Measurements from ENCODE around the gene DUSP16. TPM values are rescaled to one million over a fixed set of nuclear protein-coding genes. Genes with fewer than 3 reads are reported as not detected.

DUSP16 gene
- polyA plus RNA-seq, 2 donors: 6.3 to 9.2 TPM

DNA sequence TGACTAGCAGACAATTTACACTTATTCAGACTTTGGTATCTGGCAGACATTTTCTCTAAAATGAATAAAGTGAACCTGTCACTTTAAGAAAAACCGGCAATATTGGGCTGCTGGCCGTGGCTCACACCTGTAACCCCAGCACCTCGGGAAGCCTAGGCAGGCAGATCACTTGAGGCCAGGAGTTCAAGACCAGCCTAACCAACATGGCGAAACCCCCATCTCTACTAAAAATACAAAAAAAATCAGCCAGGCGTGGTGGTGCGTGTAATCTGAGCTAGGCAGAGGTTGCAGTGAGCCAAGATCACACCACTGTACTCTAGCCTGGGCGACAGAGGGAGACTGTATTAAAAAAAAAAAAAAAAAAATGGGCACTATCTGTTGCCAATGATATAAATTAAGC, 11.5 kb downstream of the DUSP16 start:
- Histone ChIP-seq H3K27ac (ENCODE audit: low read depth in 2 of 2, low read length in 1 of 2) (no peak overlapping the region), H3K9me3 (ENCODE audit: control insufficient read depth in 2 of 2, insufficient read depth in 1 of 2, low read depth in 1 of 2, low read length in 1 of 2) (no peaks in the 10 kb centered on the region), H3K27me3 (ENCODE audit: control insufficient read depth in 1 of 2, insufficient read depth in 2 of 2, low read length in 2 of 2) (no peaks in the 10 kb centered on the region), H3K4me3 (ENCODE audit: low read depth in 1 of 2, low read length in 2 of 2) (no peak overlapping the region), H3K4me1 (ENCODE audit: control insufficient read depth in 2 of 2, insufficient read depth in 2 of 2, low read length in 1 of 2) (no peaks in the 10 kb centered on the region), H3K36me3 (ENCODE audit: control insufficient read depth in 2 of 2, insufficient read depth in 2 of 2, low read length in 1 of 2) (no peaks in the 10 kb centered on the region)
- WGBS, 2 donors: 69 to 71% methylated on average over 7 of the region's 7 CpGs

DNA sequence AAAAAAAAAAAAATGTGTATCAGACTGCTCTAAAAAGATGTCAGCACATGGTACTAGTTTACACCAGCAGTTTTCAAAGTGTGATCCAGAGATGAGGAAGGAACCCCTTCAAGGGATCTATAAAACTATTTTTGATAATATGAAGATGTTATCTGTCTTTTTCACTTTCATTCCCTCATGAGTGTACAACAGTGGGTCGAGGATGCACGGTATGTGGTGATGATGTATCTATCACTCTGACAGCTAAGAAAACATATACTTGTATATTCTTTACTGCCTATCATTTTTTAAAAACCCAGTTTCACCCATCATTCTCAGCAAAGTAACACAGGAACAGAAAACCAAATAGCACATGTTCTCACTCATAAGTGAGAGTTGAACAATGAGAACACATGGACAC, 12.4 kb downstream of the DUSP16 start:
- H3K4me3 ChIP-seq (ENCODE audit: low read depth in 1 of 2, low read length in 2 of 2): no peak overlapping the region
- 86% methylated on average over 2 of the region's 2 CpGs for WGBS, 2 donors
- H3K27me3 ChIP-seq (ENCODE audit: control insufficient read depth in 1 of 2, insufficient read depth in 2 of 2, low read length in 2 of 2): no peaks in the 10 kb centered on the region
- no peaks in the 10 kb centered on the region for H3K9me3 ChIP-seq (ENCODE audit: control insufficient read depth in 2 of 2, insufficient read depth in 1 of 2, low read depth in 1 of 2, low read length in 1 of 2)
- H3K4me1 ChIP-seq (ENCODE audit: control insufficient read depth in 2 of 2, insufficient read depth in 2 of 2, low read length in 1 of 2): no peaks in the 10 kb centered on the region
- no peak overlapping the region for H3K27ac ChIP-seq (ENCODE audit: low read depth in 2 of 2, low read length in 1 of 2)
- H3K36me3 ChIP-seq (ENCODE audit: control insufficient read depth in 2 of 2, insufficient read depth in 2 of 2, low read length in 1 of 2): no peaks in the 10 kb centered on the region

DNA sequence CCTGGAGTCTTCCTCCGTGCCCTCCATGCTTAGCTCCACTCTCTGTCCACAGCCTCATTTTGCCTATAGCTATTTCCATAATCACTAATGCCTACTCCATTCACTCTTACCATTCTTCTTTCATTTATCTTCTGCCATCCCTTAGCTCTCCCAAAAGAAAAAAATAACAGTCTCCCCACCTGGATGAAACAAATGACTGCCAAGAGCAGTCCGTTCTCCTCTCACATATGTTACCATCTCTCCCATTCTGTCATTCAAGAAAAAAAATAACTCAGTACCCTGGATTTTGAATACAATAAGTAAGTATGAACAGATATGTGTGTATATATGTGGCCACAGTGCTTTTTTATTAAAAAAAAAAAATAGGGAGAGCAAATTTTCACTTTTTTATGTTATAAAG, 13.2 kb downstream of the DUSP16 start:
- H3K4me1 ChIP-seq (ENCODE audit: control insufficient read depth in 2 of 2, insufficient read depth in 2 of 2, low read length in 1 of 2): no peaks in the 10 kb centered on the region
- 94 to 95% methylated on average over 2 of the region's 2 CpGs for WGBS, 2 donors
- H3K36me3 ChIP-seq (ENCODE audit: control insufficient read depth in 2 of 2, insufficient read depth in 2 of 2, low read length in 1 of 2): no peaks in the 10 kb centered on the region
- H3K9me3 ChIP-seq (ENCODE audit: control insufficient read depth in 2 of 2, insufficient read depth in 1 of 2, low read depth in 1 of 2, low read length in 1 of 2): no peaks in the 10 kb centered on the region
- H3K4me3 ChIP-seq (ENCODE audit: low read depth in 1 of 2, low read length in 2 of 2): no peak overlapping the region
- no peaks in the 10 kb centered on the region for H3K27me3 ChIP-seq (ENCODE audit: control insufficient read depth in 1 of 2, insufficient read depth in 2 of 2, low read length in 2 of 2)
- H3K27ac ChIP-seq (ENCODE audit: low read depth in 2 of 2, low read length in 1 of 2): no peak overlapping the region

DNA sequence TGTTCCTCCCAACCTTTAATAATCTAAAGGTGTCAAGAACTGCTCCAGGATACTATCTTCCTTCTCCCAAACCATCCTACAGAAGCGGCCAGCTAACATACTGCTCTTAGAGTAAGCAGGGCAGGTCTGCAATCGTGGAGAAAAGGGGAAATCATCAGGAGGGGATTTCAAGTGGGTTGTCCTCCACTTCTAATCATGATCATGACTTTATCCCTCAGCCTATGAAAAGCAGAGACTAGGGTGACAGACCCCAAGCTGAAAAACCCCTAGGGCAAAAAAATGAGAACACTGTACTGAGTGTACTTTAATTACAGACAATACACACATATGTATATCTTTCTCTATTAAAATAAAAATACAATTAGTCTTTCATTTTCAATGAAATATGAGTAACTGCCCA, 13.9 kb downstream of the DUSP16 start:
- no peaks in the 10 kb centered on the region for H3K27me3 ChIP-seq (ENCODE audit: control insufficient read depth in 1 of 2, insufficient read depth in 2 of 2, low read length in 2 of 2)
- H3K36me3 ChIP-seq (ENCODE audit: control insufficient read depth in 2 of 2, insufficient read depth in 2 of 2, low read length in 1 of 2): no peaks in the 10 kb centered on the region
- H3K4me1 ChIP-seq (ENCODE audit: control insufficient read depth in 2 of 2, insufficient read depth in 2 of 2, low read length in 1 of 2): no peaks in the 10 kb centered on the region
- H3K9me3 ChIP-seq (ENCODE audit: control insufficient read depth in 2 of 2, insufficient read depth in 1 of 2, low read depth in 1 of 2, low read length in 1 of 2): no peaks in the 10 kb centered on the region
- no peak overlapping the region for H3K4me3 ChIP-seq (ENCODE audit: low read depth in 1 of 2, low read length in 2 of 2)
- WGBS, 2 donors: 76 to 81% methylated on average over 2 of the region's 2 CpGs
- no peak overlapping the region for H3K27ac ChIP-seq (ENCODE audit: low read depth in 2 of 2, low read length in 1 of 2)

DNA sequence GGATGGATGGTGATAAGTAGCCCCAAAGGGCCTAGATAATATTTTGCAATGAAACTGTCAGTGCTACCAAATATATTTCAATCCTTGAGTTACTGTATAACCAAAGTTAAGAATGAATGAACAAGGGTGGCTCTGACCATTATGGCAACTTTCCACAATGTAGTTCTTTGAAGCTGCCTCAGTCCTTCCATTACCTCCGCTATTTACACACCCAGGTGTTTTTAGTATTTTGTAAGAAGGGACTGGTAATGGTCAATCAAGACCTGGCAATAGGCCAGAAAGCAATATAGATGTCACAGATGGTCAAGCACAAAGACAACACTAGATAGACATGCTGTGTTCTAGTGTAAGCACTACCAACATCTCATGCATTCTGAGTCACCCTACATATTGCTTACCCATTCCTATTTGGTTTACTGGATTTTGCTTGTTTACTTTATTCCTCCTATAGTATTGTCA, 16.3 kb downstream of the DUSP16 start:
- Histone ChIP-seq H3K9me3 (ENCODE audit: control insufficient read depth in 2 of 2, insufficient read depth in 1 of 2, low read depth in 1 of 2, low read length in 1 of 2) (no peaks in the 10 kb centered on the region), H3K27me3 (ENCODE audit: control insufficient read depth in 1 of 2, insufficient read depth in 2 of 2, low read length in 2 of 2) (no peaks in the 10 kb centered on the region), H3K4me1 (ENCODE audit: control insufficient read depth in 2 of 2, insufficient read depth in 2 of 2, low read length in 1 of 2) (no peaks in the 10 kb centered on the region), H3K36me3 (ENCODE audit: control insufficient read depth in 2 of 2, insufficient read depth in 2 of 2, low read length in 1 of 2) (no peaks in the 10 kb centered on the region), H3K27ac (ENCODE audit: low read depth in 2 of 2, low read length in 1 of 2) (no peak overlapping the region), H3K4me3 (ENCODE audit: low read depth in 1 of 2, low read length in 2 of 2) (no peak overlapping the region)
- 86 to 97% methylated on average over 1 of the region's 1 CpG for WGBS, 2 donors

GRCh38 chr12:12543959-12544358, 18.7 kb downstream of the DUSP16 start:
- WGBS, 2 donors: 88 to 91% methylated on average over 2 of the region's 2 CpGs
- Histone ChIP-seq H3K36me3 (ENCODE audit: control insufficient read depth in 2 of 2, insufficient read depth in 2 of 2, low read length in 1 of 2) (no peaks in the 10 kb centered on the region), H3K27me3 (ENCODE audit: control insufficient read depth in 1 of 2, insufficient read depth in 2 of 2, low read length in 2 of 2) (no peaks in the 10 kb centered on the region), H3K4me1 (ENCODE audit: control insufficient read depth in 2 of 2, insufficient read depth in 2 of 2, low read length in 1 of 2) (peaks cover 0 to 2% of the 10 kb centered on the region in 2 donors), H3K9me3 (ENCODE audit: control insufficient read depth in 2 of 2, insufficient read depth in 1 of 2, low read depth in 1 of 2, low read length in 1 of 2) (no peaks in the 10 kb centered on the region), H3K4me3 (ENCODE audit: low read depth in 1 of 2, low read length in 2 of 2) (no peak overlapping the region), H3K27ac (ENCODE audit: low read depth in 2 of 2, low read length in 1 of 2) (no peak overlapping the region)

- WGBS, 2 donors: 46 to 57% methylated on average over 4 of the region's 4 CpGs
- H3K4me3 ChIP-seq (ENCODE audit: low read depth in 1 of 2, low read length in 2 of 2): no peak overlapping the region
- no peaks in the 10 kb centered on the region for H3K27me3 ChIP-seq (ENCODE audit: control insufficient read depth in 1 of 2, insufficient read depth in 2 of 2, low read length in 2 of 2)
- no peaks in the 10 kb centered on the region for H3K36me3 ChIP-seq (ENCODE audit: control insufficient read depth in 2 of 2, insufficient read depth in 2 of 2, low read length in 1 of 2)
- no peak overlapping the region for H3K27ac ChIP-seq (ENCODE audit: low read depth in 2 of 2, low read length in 1 of 2)
- no peaks in the 10 kb centered on the region for H3K9me3 ChIP-seq (ENCODE audit: control insufficient read depth in 2 of 2, insufficient read depth in 1 of 2, low read depth in 1 of 2, low read length in 1 of 2)
- peaks cover 0 to 2% of the 10 kb centered on the region in 2 donors for H3K4me1 ChIP-seq (ENCODE audit: control insufficient read depth in 2 of 2, insufficient read depth in 2 of 2, low read length in 1 of 2)
These were observed 19.7 kb downstream of the DUSP16 start for GRCh38 chr12:12542964-12543363.

- peaks cover 0 to 2% of the 10 kb centered on the region in 2 donors for H3K4me1 ChIP-seq (ENCODE audit: control insufficient read depth in 2 of 2, insufficient read depth in 2 of 2, low read length in 1 of 2)
- H3K27me3 ChIP-seq (ENCODE audit: control insufficient read depth in 1 of 2, insufficient read depth in 2 of 2, low read length in 2 of 2): no peaks in the 10 kb centered on the region
- WGBS, 2 donors: 98% methylated on average over 5 of the region's 5 CpGs
- no peak overlapping the region for H3K4me3 ChIP-seq (ENCODE audit: low read depth in 1 of 2, low read length in 2 of 2)
- no peaks in the 10 kb centered on the region for H3K36me3 ChIP-seq (ENCODE audit: control insufficient read depth in 2 of 2, insufficient read depth in 2 of 2, low read length in 1 of 2)
- no peaks in the 10 kb centered on the region for H3K9me3 ChIP-seq (ENCODE audit: control insufficient read depth in 2 of 2, insufficient read depth in 1 of 2, low read depth in 1 of 2, low read length in 1 of 2)
- H3K27ac ChIP-seq (ENCODE audit: low read depth in 2 of 2, low read length in 1 of 2): no peak overlapping the region
These were observed 20.4 kb downstream of the DUSP16 start for GRCh38 chr12:12542286-12542685.

DNA sequence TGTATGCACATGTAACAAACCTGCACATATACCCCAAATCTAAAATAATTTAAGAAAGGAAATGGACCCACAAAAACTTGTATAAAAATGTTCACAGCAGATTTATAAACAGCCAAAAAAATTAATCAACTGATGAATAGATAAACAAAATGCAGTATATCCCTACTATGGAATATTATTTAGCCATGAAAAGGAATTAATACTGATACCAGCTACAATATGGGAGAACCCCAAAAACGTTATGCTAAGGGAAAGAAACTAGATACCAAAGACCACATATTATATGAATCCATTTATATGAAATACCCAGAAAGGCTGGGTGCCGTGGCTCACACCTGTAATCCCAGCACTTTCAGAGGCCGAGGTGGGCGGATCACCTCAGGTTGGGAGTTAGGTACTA, 20.9 kb downstream of the DUSP16 start:
- H3K27me3 ChIP-seq (ENCODE audit: control insufficient read depth in 1 of 2, insufficient read depth in 2 of 2, low read length in 2 of 2): no peaks in the 10 kb centered on the region
- no peaks in the 10 kb centered on the region for H3K36me3 ChIP-seq (ENCODE audit: control insufficient read depth in 2 of 2, insufficient read depth in 2 of 2, low read length in 1 of 2)
- H3K9me3 ChIP-seq (ENCODE audit: control insufficient read depth in 2 of 2, insufficient read depth in 1 of 2, low read depth in 1 of 2, low read length in 1 of 2): no peaks in the 10 kb centered on the region
- no peak overlapping the region for H3K27ac ChIP-seq (ENCODE audit: low read depth in 2 of 2, low read length in 1 of 2)
- WGBS, 2 donors: 93 to 94% methylated on average over 4 of the region's 4 CpGs
- H3K4me3 ChIP-seq (ENCODE audit: low read depth in 1 of 2, low read length in 2 of 2): no peak overlapping the region
- peaks cover 0 to 2% of the 10 kb centered on the region in 2 donors for H3K4me1 ChIP-seq (ENCODE audit: control insufficient read depth in 2 of 2, insufficient read depth in 2 of 2, low read length in 1 of 2)

- H3K27me3 ChIP-seq (ENCODE audit: control insufficient read depth in 1 of 2, insufficient read depth in 2 of 2, low read length in 2 of 2): no peaks in the 10 kb centered on the region
- H3K9me3 ChIP-seq (ENCODE audit: control insufficient read depth in 2 of 2, insufficient read depth in 1 of 2, low read depth in 1 of 2, low read length in 1 of 2): no peaks in the 10 kb centered on the region
- H3K4me1 ChIP-seq (ENCODE audit: control insufficient read depth in 2 of 2, insufficient read depth in 2 of 2, low read length in 1 of 2): peaks cover 0 to 2% of the 10 kb centered on the region in 2 donors
- 85 to 93% methylated on average over 5 of the region's 5 CpGs for WGBS, 2 donors
- no peaks in the 10 kb centered on the region for H3K36me3 ChIP-seq (ENCODE audit: control insufficient read depth in 2 of 2, insufficient read depth in 2 of 2, low read length in 1 of 2)
- no peak overlapping the region for H3K4me3 ChIP-seq (ENCODE audit: low read depth in 1 of 2, low read length in 2 of 2)
- no peak overlapping the region for H3K27ac ChIP-seq (ENCODE audit: low read depth in 2 of 2, low read length in 1 of 2)
These were observed 22.2 kb downstream of the DUSP16 start for GRCh38 chr12:12540261-12541013.
